Astrocyte (in vitro differentiated cells and primary cell): ENCODE measurements around the gene ICA1. TPM values are rescaled to one million over a fixed set of nuclear protein-coding genes. Genes with fewer than 3 reads are reported as not detected.

Experiments
- DNase-seq: peaks from one replicate; pipeline ENCODE4 v3.0.0-alpha.2; 2010; ENCODE audit warnings: low read depth
- FAIRE-seq: peaks from 2 replicates; lab custom pipeline; 2011; peaks lifted over from hg19 to GRCh38; lab: Jason Lieb, UNC
- H2AFZ ChIP-seq: 2 replicates; pipeline ENCODE4 v1.6.0; 2012; ENCODE audit warnings: low read depth, low read length, inconsistent platforms
- H3K27ac ChIP-seq: 2 replicates; pipeline ENCODE4 v1.5.1; 2011; ENCODE audit warnings: low read depth, low read length, inconsistent platforms
- H3K27me3 ChIP-seq: 2 replicates; pipeline ENCODE4 v1.6.0; 2011; ENCODE audit warnings: low read length, inconsistent platforms; ENCODE audit not compliant: insufficient read depth
- H3K36me3 ChIP-seq: 2 replicates; pipeline ENCODE4 v1.5.1; 2011; ENCODE audit warnings: low read length, inconsistent platforms; ENCODE audit not compliant: insufficient read depth
- H3K4me1 ChIP-seq: 2 replicates; pipeline ENCODE4 v1.5.1; 2011; ENCODE audit warnings: low read length, inconsistent platforms; ENCODE audit not compliant: insufficient read depth
- H3K4me2 ChIP-seq: 2 replicates; pipeline ENCODE4 v1.6.0; 2012; ENCODE audit warnings: low read length, inconsistent platforms
- H3K4me3 ChIP-seq: 2 replicates; pipeline ENCODE4 v1.5.1; 2011; ENCODE audit warnings: low read depth, mild to moderate bottlenecking, low read length, inconsistent platforms; ENCODE audit not compliant: insufficient read depth
- H3K79me2 ChIP-seq: 2 replicates; pipeline ENCODE4 v1.6.0; 2012; ENCODE audit warnings: mild to moderate bottlenecking, low read length, inconsistent platforms; ENCODE audit not compliant: insufficient read depth
- H3K9ac ChIP-seq: 2 replicates; pipeline ENCODE4 v1.6.0; 2012; ENCODE audit warnings: mild to moderate bottlenecking, low read length, inconsistent platforms
- H3K9me3 ChIP-seq: 2 replicates; pipeline ENCODE4 v1.5.1; 2012; ENCODE audit warnings: low read depth, mild to moderate bottlenecking, low read length, inconsistent platforms; ENCODE audit not compliant: insufficient read depth
- H4K20me1 ChIP-seq: 2 replicates; pipeline ENCODE4 v1.6.0; 2012; ENCODE audit warnings: low read length, inconsistent platforms; ENCODE audit not compliant: insufficient read depth
- H3K27ac Mint-ChIP-seq: one replicate; pipeline ENCODE4 v1.8.0; 2021; ENCODE audit warnings: mild to moderate bottlenecking, mixed read lengths; ENCODE audit not compliant: unreplicated experiment
- H3K27me3 Mint-ChIP-seq: one replicate; pipeline ENCODE4 v1.8.0; 2021; ENCODE audit warnings: low read depth, mixed read lengths; ENCODE audit not compliant: unreplicated experiment
- H3K36me3 Mint-ChIP-seq: one replicate; pipeline ENCODE4 v1.8.0; 2021; ENCODE audit warnings: low read depth, mixed read lengths; ENCODE audit not compliant: unreplicated experiment
- H3K4me1 Mint-ChIP-seq: one replicate; pipeline ENCODE4 v1.8.0; 2021; ENCODE audit warnings: low read depth, mixed read lengths; ENCODE audit not compliant: unreplicated experiment
- H3K4me3 Mint-ChIP-seq: one replicate; pipeline ENCODE4 v1.8.0; 2021; ENCODE audit warnings: mild to moderate bottlenecking, moderate library complexity, mixed read lengths; ENCODE audit not compliant: unreplicated experiment
- H3K9me3 Mint-ChIP-seq: one replicate; pipeline ENCODE4 v1.8.0; 2021; ENCODE audit warnings: mild to moderate bottlenecking, mixed read lengths; ENCODE audit not compliant: unreplicated experiment
- CTCF ChIP-seq: IDR thresholded peaks from 2 replicates; pipeline ENCODE4 v1.5.1; 2011; ENCODE audit warnings: low read depth, mild to moderate bottlenecking, inconsistent platforms, low read length, moderate library complexity; ENCODE audit not compliant: insufficient read depth
- EZH2 ChIP-seq: IDR thresholded peaks from 2 replicates; pipeline ENCODE4 v1.6.1; 2012; ENCODE audit warnings: mild to moderate bottlenecking, low read length, inconsistent platforms; ENCODE audit not compliant: insufficient read depth
- total RNA-seq: library from RNA; stranded (reverse); gene quantifications from 2 replicates; pipeline ENCODE4 v1.2.1, GENCODE V29; 2021

ICA1 gene
- total RNA-seq, 1 donor from 2014 or later: 8.0 TPM

- Mint-ChIP-seq H3K27ac (no peak overlapping the region), H3K36me3 (no peaks in the 10 kb centered on the region), H3K4me3 (no peak overlapping the region), H3K4me1 (peaks cover 17% of the 10 kb centered on the region), H3K27me3 (no peaks in the 10 kb centered on the region), H3K9me3 (no peaks in the 10 kb centered on the region)
- H3K9ac ChIP-seq: no peak overlapping the region
- no peaks in the 10 kb centered on the region for H3K27me3 ChIP-seq
- H4K20me1 ChIP-seq: no peaks in the 10 kb centered on the region
- no peak overlapping the region for H3K4me2 ChIP-seq
- no peaks in the 10 kb centered on the region for H3K4me1 ChIP-seq
- no peaks in the 10 kb centered on the region for H3K9me3 ChIP-seq
- H3K27ac ChIP-seq: no peak overlapping the region
- no peak for FAIRE-seq
- DNase-seq: no peak
- H3K4me3 ChIP-seq: no peak overlapping the region
- TF ChIP-seq EZH2 (no peak), CTCF (no peak)
- no peaks in the 10 kb centered on the region for H3K79me2 ChIP-seq
- no peaks in the 10 kb centered on the region for H3K36me3 ChIP-seq
- H2AFZ ChIP-seq: no peak overlapping the region
These were observed 49.3 kb downstream of the ICA1 start for GRCh38 chr7:8212638-8213037.

- H3K4me1 Mint-ChIP-seq: peaks cover 17% of the 10 kb centered on the region
- FAIRE-seq: no peak
These were observed 50.3 kb downstream of the ICA1 start for GRCh38 chr7:8211725-8212096.

More at GRCh38 chr7:8211725-8212096, 50.3 kb downstream of the ICA1 start:
- Histone ChIP-seq H2AFZ (no peak overlapping the region), H3K27ac (no peak overlapping the region), H3K4me2 (no peak overlapping the region), H3K9ac (no peak overlapping the region), H3K4me1 (no peaks in the 10 kb centered on the region), H3K36me3 (no peaks in the 10 kb centered on the region), H3K4me3 (no peak overlapping the region), H3K9me3 (no peaks in the 10 kb centered on the region), H3K79me2 (no peaks in the 10 kb centered on the region), H4K20me1 (no peaks in the 10 kb centered on the region), H3K27me3 (no peaks in the 10 kb centered on the region)
- no peaks in the 10 kb centered on the region for H3K36me3 Mint-ChIP-seq
- no peak for TF ChIP-seq EZH2
- no peak for TF ChIP-seq CTCF
- no peaks in the 10 kb centered on the region for H3K9me3 Mint-ChIP-seq
- H3K27me3 Mint-ChIP-seq: no peaks in the 10 kb centered on the region
- no peak for DNase-seq
- no peak overlapping the region for H3K27ac Mint-ChIP-seq
- no peak overlapping the region for H3K4me3 Mint-ChIP-seq
